Hematopoietic multipotent progenitor cell treated with erythropoietin and hydrocortisone succinate and interleukin-3 and kit ligand, for 17 days (in vitro differentiated cells): Measurements from ENCODE around the gene SASH3.

Source experiments
- DNase-seq: peaks from one replicate; pipeline ENCODE4 v3.0.0-alpha.2; 2015; ENCODE audit warnings: low spot score

The SASH3 gene

GRCh38 chrX:129759576-129760061, 20.1 kb upstream of the SASH3 start:
- no peak for DNase-seq

GRCh38 chrX:129760155-129760554, 19.6 kb upstream of the SASH3 start:
- DNase-seq = no peak

GRCh38 chrX:129760981-129761380, 18.8 kb upstream of the SASH3 start:
- DNase-seq = no peak

DNA sequence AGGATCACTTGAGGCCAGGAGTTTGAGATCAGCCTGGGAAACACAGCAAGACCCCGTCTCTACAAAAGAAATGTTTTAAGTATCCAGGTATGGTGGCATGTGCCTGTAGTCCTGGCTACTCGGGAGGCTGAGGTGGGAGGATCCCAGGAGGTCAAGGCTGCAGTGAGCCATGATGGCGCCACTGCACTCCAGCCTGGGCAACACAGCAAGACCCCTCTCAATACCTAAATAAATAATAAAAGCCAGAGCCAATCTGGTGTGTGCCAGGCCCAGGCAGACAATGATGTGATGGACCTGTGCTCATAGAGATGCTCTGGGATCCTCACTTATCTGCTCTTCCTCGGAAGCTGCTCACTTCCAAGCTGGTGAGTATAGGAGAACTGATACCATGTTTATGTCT, 18.2 kb upstream of the SASH3 start:
- DNase-seq = no peak

DNA sequence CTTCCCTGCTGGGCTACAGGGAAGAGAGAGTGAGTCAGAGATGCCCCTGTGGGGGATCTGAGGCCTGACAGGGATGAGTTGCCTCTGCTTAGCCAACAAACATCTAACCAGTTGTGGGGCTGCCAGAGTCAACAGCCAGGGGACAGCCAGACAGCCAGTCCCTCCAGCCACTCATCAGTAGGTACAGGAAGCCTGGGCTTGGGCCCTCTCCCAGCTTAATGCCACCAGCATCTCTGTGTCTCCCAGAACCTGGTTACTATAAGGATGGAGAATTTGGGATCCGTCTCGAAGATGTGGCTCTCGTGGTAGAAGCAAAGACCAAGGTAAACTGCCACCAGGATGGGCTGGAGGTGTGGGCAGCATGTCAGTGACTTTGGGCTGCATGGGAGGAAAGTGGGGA, 17.3 kb upstream of the SASH3 start:
- DNase-seq = no peak

- DNase-seq = no peak
These were observed 16.1 kb upstream of the SASH3 start for GRCh38 chrX:129763666-129764065.

- DNase-seq = no peak
These were observed 11.6 kb upstream of the SASH3 start for GRCh38 chrX:129768186-129768585.

GRCh38 chrX:129768586-129769466, 10.9 kb upstream of the SASH3 start:
- no peak for DNase-seq

DNA sequence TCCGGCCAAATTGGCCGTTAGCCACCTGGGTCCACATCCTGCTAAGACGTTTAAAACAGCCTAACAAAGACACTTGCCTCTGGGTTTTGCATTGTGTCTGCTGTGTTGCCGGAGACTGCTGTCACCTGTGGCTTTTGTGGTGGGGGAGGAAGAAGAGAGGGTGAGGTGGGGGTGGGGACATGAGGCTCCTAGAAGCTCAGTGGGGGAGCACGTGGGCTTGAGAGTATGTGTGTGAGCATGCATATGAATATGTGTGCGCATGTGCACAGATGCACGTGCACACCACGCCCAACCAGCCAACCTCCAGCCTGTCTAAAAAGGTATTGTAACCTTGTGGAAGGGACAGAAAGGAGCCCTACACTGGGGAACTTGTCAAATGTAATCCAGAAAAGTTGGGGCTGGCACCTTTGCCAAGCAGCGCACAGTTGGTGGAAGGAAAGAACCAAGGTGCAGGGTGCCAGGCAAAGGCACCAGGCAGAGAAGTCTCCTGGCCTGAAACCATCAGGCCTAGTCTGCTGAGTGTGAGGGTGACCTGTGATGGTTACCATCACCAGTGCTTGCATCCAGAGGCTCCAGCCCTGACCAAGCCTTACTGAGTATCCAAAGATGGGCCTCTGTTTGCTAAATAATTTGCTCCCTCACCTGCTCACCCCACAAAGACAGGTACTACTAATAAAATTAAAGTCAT, 10.1 kb upstream of the SASH3 start:
- DNase-seq = no peak

DNA sequence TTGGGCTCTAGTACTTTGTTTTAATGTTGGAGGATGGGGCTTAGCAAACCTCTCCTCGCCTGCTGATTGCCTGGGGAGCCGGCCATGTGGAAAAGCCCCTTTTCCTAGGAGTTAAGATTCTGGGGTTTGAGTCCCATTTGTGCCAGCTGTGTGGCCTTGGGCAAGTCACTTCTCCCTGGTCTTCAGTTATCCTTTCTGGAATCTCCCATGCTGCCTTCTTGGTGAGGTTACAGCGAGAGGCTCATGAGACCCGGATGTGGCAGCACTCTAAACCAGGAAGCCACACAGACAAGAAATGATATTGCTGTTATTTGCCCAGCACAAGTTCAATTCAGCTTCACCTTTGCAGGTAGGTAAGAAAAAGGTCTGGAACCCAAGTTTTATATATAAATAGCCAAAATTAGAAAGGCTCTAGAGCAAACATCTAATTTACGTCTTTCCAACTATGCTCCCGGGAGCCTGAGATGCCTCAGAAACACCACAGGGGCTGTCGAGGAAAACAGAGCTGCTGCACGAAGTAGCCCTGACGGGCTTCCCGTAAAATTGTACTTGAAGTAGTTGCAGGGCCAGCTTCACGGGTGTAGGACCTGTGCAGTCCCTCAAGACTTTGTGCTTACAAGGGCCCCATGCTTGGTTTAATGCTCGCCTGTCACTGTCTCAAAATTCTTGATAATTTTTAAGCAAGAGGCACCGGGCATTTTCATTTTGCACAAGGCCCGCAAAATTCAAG, 8.3 kb upstream of the SASH3 start:
- DNase-seq = no peak

- no peak for DNase-seq
These were observed 6.8 kb upstream of the SASH3 start for GRCh38 chrX:129772796-129773431.

GRCh38 chrX:129773649-129774458, 5.9 kb upstream of the SASH3 start:
- no peak for DNase-seq

DNA sequence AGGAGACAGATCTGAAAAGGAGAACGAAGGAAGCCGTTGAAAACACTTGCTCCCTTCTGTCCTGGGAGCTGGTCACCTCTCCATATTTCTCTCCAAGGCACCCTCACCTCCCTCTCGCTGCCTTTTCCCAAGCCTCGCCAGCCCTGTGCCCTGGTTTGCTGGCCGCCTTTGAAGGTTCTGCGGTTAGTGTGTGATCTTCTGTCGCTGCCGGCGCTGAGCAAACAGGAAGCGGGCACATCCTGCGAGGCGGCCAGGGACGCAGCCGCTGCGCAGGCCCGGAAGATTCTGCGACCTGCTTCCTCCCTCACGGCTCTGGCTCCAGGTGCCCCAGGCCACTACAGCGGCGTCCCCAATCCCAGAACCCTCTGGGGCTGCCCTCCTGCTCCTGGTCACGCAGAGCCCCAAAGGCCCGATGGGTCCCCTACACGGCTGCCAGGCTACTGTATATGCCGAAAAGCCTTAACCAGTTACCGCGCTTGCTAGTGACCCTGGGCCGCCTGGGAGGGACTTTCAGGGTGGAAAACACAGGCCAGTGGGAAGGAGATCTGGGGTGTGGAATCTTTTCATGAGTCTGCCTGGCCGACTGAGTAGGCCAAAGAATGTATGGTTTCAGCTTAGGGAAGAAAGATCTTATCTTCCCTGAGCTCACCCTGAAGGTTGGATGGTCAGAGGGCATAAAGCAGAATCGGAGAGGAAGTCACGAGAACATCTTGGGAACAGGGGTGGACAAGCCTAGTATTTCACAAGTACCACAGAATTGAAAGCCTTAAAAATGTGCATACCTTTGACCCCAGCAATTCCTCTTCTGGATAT, 2.3 kb upstream of the SASH3 start:
- DNase-seq = no peak

- DNase-seq = no peak
These were observed 570 bp upstream of the SASH3 start for GRCh38 chrX:129779086-129779672.

- DNase-seq = no peak
These were observed 824 bp downstream of the SASH3 start for GRCh38 chrX:129780441-129781105.

GRCh38 chrX:129781134-129781672, 1.5 kb downstream of the SASH3 start:
- DNase-seq = no peak

DNA sequence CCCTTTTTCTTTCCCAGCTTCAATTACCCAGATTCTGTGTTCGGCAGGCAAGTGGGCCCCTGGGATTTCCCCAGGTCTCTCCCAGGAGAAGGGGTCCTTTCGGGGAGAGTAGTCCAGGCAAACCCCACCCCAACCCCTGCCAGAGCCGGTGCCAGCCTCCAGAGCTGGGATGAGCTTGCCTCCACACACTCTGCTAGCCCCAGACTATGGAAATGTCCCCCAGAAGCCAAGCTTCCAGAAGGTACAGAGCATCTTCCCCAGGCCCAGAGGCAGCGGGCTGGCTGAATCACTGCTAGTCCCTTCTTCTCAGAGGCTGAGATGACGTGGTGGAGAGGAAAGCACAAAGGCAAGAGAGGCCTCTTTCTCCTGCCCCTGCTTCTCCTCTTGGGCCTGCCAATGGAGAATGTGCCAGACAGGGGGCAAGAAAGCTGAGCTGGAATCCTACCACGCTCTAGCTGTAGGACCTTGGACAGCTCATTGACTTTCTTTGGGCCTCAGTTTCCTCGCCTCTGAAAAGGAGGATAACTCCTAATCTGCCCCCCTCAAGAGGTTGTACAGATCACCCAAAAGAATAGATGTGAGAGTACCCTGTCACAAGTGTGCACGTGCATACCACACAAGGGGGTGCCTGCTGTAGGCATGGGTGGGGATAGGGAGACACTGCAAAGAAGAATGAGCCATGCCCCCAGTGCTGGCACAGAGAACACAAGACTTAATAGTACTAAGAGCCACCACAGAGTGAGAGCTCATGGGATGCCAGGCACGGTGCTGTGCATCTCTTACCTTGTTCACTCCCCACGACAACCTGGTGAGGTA, 2.1 kb downstream of the SASH3 start:
- DNase-seq = no peak

- no peak for DNase-seq
These were observed 3.0 kb downstream of the SASH3 start for GRCh38 chrX:129782706-129783105.
